WTC11 (cell line): Measurements from ENCODE around the gene TPM3. TPM values are rescaled to one million over a fixed set of nuclear protein-coding genes. Genes with fewer than 3 reads are reported as not detected.

ENCODE experiments used
- ATAC-seq: fragments of 200-7000 bp; cut with Tn5 transposase; 2 replicates; pipeline ENCODE4 v1.10.0; 2021; ENCODE audit warnings: mild to moderate bottlenecking, moderate library complexity
- CTCF ChIA-PET: fragments of 300-600 bp; sonication (Branson Sonifier 250); formaldehyde crosslinking; loops from one replicate; lab custom pipeline; 2021; ENCODE audit warnings: antibody characterized with exemption; lab: Charles Lee
- POLR2A ChIA-PET: fragments of 350-600 bp; sonication (Branson Sonifier 250); formaldehyde crosslinking; loops from one replicate; lab custom pipeline; 2021; ENCODE audit warnings: antibody characterized with exemption; lab: Charles Lee
- DNase-seq: peaks from one replicate; pipeline ENCODE4 v3.0.0; 2021; ENCODE audit warnings: low spot score
- H3K27ac Mint-ChIP-seq: 2 replicates; pipeline ENCODE4 v1.8.0; 2021; ENCODE audit warnings: mixed read lengths
- H3K27me3 Mint-ChIP-seq: 2 replicates; pipeline ENCODE4 v1.8.0; 2021; ENCODE audit warnings: low read depth, mild to moderate bottlenecking, moderate library complexity, mixed read lengths
- H3K36me3 Mint-ChIP-seq: 2 replicates; pipeline ENCODE4 v1.8.0; 2021; ENCODE audit warnings: mixed read lengths
- H3K4me1 Mint-ChIP-seq: 2 replicates; pipeline ENCODE4 v1.8.0; 2022; ENCODE audit warnings: mixed read lengths
- H3K4me3 Mint-ChIP-seq: 2 replicates; pipeline ENCODE4 v1.8.0; 2021; ENCODE audit warnings: mild to moderate bottlenecking, moderate library complexity, mixed read lengths
- H3K9me3 Mint-ChIP-seq: 2 replicates; pipeline ENCODE4 v1.8.0; 2021; ENCODE audit warnings: mixed read lengths
- ATF1 ChIP-seq: sonication (generic); formaldehyde crosslinking; IDR thresholded peaks from 2 replicates; pipeline ENCODE4 v1.8.1; 2023; ENCODE audit warnings: mild to moderate bottlenecking, moderate library complexity, missing genetic modification reagents
- CREM ChIP-seq: sonication (generic); formaldehyde crosslinking; IDR thresholded peaks from 2 replicates; pipeline ENCODE4 v1.8.1; 2022; ENCODE audit warnings: mild to moderate bottlenecking, missing genetic modification reagents, moderate library complexity
- FOXJ3 ChIP-seq: sonication (generic); formaldehyde crosslinking; IDR thresholded peaks from 2 replicates; pipeline ENCODE4 v1.9.0; 2021; ENCODE audit warnings: missing genetic modification reagents, mild to moderate bottlenecking, borderline replicate concordance
- FOXK1 ChIP-seq: sonication (generic); formaldehyde crosslinking; IDR thresholded peaks from 2 replicates; pipeline ENCODE4 v1.8.0; 2022; ENCODE audit warnings: mild to moderate bottlenecking, moderate library complexity, missing genetic modification reagents
- FOXP1 ChIP-seq: sonication (generic); formaldehyde crosslinking; IDR thresholded peaks from 2 replicates; pipeline ENCODE4 v1.8.0; 2022; ENCODE audit warnings: missing genetic modification reagents, mild to moderate bottlenecking, moderate library complexity, borderline replicate concordance
- GTF2I ChIP-seq: fragments of 250-450 bp; sonication (Bioruptor Pico); conservative IDR thresholded peaks from 2 replicates; pipeline ENCODE4 v1.4.0; 2021; ENCODE audit warnings: mild to moderate bottlenecking
- NR2C2 ChIP-seq: sonication (generic); formaldehyde crosslinking; IDR thresholded peaks from 2 replicates; pipeline ENCODE4 v1.8.0; 2022; ENCODE audit warnings: mild to moderate bottlenecking, missing genetic modification reagents
- OVOL2 ChIP-seq: fragments of 250-450 bp; sonication (Bioruptor Pico); IDR thresholded peaks from 2 replicates; pipeline ENCODE4 v1.9.0; 2021; ENCODE audit warnings: mild to moderate bottlenecking, borderline replicate concordance
- RELA ChIP-seq: sonication (generic); formaldehyde crosslinking; IDR thresholded peaks from 2 replicates; pipeline ENCODE4 v1.8.1; 2022; ENCODE audit warnings: missing genetic modification reagents, mild to moderate bottlenecking, borderline replicate concordance
- SOX15 ChIP-seq: fragments of 250-450 bp; sonication (Bioruptor Pico); IDR thresholded peaks from 2 replicates; pipeline ENCODE4 v1.9.0; 2021; ENCODE audit warnings: mild to moderate bottlenecking
- TEAD4 ChIP-seq: sonication (generic); formaldehyde crosslinking; IDR thresholded peaks from 2 replicates; pipeline ENCODE4 v1.8.0; 2022; ENCODE audit warnings: mild to moderate bottlenecking, missing genetic modification reagents
- total RNA-seq: library from RNA; stranded (reverse); gene quantifications from 3 replicates; pipeline ENCODE4 v1.2.3, GENCODE V29; 2021
- TF ChIP-seq, protein P1 (sequence below): sonication (generic); formaldehyde crosslinking; IDR thresholded peaks from 2 replicates; pipeline ENCODE4 v1.8.0; 2023; ENCODE audit warnings: mild to moderate bottlenecking, missing genetic modification reagents
- TF ChIP-seq, protein P2 (sequence below): sonication (generic); formaldehyde crosslinking; IDR thresholded peaks from 2 replicates; pipeline ENCODE4 v1.8.1; 2023; ENCODE audit warnings: mild to moderate bottlenecking, missing genetic modification reagents, borderline replicate concordance
- TF ChIP-seq, protein P3 (sequence below): fragments of 250-450 bp; sonication (Bioruptor Pico); IDR thresholded peaks from 2 replicates; pipeline ENCODE4 v1.8.0; 2021; ENCODE audit warnings: mild to moderate bottlenecking
- TF ChIP-seq, protein P4 (sequence below): sonication (generic); formaldehyde crosslinking; IDR thresholded peaks from 2 replicates; pipeline ENCODE4 v1.8.0; 2023; ENCODE audit warnings: missing genetic modification reagents, mild to moderate bottlenecking, borderline replicate concordance
- TF ChIP-seq, protein P5 (sequence below): sonication (generic); formaldehyde crosslinking; IDR thresholded peaks from 2 replicates; pipeline ENCODE4 v1.8.1; 2022; ENCODE audit warnings: mild to moderate bottlenecking, missing genetic modification reagents, moderate library complexity, borderline replicate concordance
- TF ChIP-seq, protein P6 (sequence below): fragments of 250-450 bp; sonication (Bioruptor Pico); IDR thresholded peaks from 2 replicates; pipeline ENCODE4 v1.9.0; 2021; ENCODE audit warnings: mild to moderate bottlenecking
- TF ChIP-seq, protein P7 (sequence below): sonication (generic); formaldehyde crosslinking; IDR thresholded peaks from 2 replicates; pipeline ENCODE4 v1.8.0; 2022; ENCODE audit warnings: mild to moderate bottlenecking, missing genetic modification reagents
- TF ChIP-seq, protein P8 (sequence below): fragments of 250-450 bp; sonication (Bioruptor Pico); conservative IDR thresholded peaks from 2 replicates; pipeline ENCODE4 v1.9.0; 2021; ENCODE audit warnings: mild to moderate bottlenecking

Gene TPM3
- total RNA-seq, 1 experiment from 2014 or later: 614 TPM

DNA sequence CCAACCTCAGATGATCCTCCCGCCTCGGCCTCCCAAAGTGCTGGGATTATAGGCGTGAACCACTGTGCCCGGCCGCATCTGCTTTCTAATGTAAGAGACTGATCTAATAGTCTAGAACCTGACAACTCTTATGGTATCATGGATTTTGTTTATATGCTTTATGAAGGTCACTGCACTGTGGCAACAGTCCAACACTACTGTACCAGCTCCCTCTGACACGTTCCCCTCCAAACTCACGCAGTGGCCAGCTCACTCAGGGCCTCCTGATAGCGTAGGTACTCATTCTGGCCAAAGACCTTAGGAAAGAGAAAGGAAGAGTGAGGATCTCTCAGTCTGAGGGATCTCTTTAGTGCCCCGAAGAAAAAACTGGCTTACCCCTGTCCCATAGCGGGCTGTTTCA, 20.2 kb upstream of the TPM3 start:
- no peak overlapping the region for H3K27ac Mint-ChIP-seq
- no peaks in the 10 kb centered on the region for H3K27me3 Mint-ChIP-seq
- no peak for TF ChIP-seq OVOL2
- TF ChIP-seq, protein P1, sequence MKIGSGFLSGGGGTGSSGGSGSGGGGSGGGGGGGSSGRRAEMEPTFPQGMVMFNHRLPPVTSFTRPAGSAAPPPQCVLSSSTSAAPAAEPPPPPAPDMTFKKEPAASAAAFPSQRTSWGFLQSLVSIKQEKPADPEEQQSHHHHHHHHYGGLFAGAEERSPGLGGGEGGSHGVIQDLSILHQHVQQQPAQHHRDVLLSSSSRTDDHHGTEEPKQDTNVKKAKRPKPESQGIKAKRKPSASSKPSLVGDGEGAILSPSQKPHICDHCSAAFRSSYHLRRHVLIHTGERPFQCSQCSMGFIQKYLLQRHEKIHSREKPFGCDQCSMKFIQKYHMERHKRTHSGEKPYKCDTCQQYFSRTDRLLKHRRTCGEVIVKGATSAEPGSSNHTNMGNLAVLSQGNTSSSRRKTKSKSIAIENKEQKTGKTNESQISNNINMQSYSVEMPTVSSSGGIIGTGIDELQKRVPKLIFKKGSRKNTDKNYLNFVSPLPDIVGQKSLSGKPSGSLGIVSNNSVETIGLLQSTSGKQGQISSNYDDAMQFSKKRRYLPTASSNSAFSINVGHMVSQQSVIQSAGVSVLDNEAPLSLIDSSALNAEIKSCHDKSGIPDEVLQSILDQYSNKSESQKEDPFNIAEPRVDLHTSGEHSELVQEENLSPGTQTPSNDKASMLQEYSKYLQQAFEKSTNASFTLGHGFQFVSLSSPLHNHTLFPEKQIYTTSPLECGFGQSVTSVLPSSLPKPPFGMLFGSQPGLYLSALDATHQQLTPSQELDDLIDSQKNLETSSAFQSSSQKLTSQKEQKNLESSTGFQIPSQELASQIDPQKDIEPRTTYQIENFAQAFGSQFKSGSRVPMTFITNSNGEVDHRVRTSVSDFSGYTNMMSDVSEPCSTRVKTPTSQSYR: no peak
- no peak for TF ChIP-seq ATF1 (CRISPR knock-in tag)
- no peak for TF ChIP-seq FOXP1
- TF ChIP-seq, protein P2, sequence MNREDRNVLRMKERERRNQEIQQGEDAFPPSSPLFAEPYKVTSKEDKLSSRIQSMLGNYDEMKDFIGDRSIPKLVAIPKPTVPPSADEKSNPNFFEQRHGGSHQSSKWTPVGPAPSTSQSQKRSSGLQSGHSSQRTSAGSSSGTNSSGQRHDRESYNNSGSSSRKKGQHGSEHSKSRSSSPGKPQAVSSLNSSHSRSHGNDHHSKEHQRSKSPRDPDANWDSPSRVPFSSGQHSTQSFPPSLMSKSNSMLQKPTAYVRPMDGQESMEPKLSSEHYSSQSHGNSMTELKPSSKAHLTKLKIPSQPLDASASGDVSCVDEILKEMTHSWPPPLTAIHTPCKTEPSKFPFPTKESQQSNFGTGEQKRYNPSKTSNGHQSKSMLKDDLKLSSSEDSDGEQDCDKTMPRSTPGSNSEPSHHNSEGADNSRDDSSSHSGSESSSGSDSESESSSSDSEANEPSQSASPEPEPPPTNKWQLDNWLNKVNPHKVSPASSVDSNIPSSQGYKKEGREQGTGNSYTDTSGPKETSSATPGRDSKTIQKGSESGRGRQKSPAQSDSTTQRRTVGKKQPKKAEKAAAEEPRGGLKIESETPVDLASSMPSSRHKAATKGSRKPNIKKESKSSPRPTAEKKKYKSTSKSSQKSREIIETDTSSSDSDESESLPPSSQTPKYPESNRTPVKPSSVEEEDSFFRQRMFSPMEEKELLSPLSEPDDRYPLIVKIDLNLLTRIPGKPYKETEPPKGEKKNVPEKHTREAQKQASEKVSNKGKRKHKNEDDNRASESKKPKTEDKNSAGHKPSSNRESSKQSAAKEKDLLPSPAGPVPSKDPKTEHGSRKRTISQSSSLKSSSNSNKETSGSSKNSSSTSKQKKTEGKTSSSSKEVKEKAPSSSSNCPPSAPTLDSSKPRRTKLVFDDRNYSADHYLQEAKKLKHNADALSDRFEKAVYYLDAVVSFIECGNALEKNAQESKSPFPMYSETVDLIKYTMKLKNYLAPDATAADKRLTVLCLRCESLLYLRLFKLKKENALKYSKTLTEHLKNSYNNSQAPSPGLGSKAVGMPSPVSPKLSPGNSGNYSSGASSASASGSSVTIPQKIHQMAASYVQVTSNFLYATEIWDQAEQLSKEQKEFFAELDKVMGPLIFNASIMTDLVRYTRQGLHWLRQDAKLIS (CRISPR knock-in tag): no peak
- TF ChIP-seq SOX15 (CRISPR knock-in tag): no peak
- TF ChIP-seq, protein P3, sequence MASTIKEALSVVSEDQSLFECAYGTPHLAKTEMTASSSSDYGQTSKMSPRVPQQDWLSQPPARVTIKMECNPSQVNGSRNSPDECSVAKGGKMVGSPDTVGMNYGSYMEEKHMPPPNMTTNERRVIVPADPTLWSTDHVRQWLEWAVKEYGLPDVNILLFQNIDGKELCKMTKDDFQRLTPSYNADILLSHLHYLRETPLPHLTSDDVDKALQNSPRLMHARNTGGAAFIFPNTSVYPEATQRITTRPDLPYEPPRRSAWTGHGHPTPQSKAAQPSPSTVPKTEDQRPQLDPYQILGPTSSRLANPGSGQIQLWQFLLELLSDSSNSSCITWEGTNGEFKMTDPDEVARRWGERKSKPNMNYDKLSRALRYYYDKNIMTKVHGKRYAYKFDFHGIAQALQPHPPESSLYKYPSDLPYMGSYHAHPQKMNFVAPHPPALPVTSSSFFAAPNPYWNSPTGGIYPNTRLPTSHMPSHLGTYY (CRISPR knock-in tag): no peak
- TF ChIP-seq CREM (CRISPR knock-in tag): no peak
- no peak for TF ChIP-seq TEAD4
- TF ChIP-seq, protein P4, sequence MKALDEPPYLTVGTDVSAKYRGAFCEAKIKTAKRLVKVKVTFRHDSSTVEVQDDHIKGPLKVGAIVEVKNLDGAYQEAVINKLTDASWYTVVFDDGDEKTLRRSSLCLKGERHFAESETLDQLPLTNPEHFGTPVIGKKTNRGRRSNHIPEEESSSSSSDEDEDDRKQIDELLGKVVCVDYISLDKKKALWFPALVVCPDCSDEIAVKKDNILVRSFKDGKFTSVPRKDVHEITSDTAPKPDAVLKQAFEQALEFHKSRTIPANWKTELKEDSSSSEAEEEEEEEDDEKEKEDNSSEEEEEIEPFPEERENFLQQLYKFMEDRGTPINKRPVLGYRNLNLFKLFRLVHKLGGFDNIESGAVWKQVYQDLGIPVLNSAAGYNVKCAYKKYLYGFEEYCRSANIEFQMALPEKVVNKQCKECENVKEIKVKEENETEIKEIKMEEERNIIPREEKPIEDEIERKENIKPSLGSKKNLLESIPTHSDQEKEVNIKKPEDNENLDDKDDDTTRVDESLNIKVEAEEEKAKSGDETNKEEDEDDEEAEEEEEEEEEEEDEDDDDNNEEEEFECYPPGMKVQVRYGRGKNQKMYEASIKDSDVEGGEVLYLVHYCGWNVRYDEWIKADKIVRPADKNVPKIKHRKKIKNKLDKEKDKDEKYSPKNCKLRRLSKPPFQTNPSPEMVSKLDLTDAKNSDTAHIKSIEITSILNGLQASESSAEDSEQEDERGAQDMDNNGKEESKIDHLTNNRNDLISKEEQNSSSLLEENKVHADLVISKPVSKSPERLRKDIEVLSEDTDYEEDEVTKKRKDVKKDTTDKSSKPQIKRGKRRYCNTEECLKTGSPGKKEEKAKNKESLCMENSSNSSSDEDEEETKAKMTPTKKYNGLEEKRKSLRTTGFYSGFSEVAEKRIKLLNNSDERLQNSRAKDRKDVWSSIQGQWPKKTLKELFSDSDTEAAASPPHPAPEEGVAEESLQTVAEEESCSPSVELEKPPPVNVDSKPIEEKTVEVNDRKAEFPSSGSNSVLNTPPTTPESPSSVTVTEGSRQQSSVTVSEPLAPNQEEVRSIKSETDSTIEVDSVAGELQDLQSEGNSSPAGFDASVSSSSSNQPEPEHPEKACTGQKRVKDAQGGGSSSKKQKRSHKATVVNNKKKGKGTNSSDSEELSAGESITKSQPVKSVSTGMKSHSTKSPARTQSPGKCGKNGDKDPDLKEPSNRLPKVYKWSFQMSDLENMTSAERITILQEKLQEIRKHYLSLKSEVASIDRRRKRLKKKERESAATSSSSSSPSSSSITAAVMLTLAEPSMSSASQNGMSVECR (CRISPR knock-in tag): no peak
- no peak for TF ChIP-seq RELA (CRISPR knock-in tag)
- TF ChIP-seq FOXK1 (CRISPR knock-in tag): no peak
- TF ChIP-seq, protein P5, sequence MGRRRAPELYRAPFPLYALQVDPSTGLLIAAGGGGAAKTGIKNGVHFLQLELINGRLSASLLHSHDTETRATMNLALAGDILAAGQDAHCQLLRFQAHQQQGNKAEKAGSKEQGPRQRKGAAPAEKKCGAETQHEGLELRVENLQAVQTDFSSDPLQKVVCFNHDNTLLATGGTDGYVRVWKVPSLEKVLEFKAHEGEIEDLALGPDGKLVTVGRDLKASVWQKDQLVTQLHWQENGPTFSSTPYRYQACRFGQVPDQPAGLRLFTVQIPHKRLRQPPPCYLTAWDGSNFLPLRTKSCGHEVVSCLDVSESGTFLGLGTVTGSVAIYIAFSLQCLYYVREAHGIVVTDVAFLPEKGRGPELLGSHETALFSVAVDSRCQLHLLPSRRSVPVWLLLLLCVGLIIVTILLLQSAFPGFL (CRISPR knock-in tag): no peak
- TF ChIP-seq GTF2I (CRISPR knock-in tag): no peak
- TF ChIP-seq, protein P6, sequence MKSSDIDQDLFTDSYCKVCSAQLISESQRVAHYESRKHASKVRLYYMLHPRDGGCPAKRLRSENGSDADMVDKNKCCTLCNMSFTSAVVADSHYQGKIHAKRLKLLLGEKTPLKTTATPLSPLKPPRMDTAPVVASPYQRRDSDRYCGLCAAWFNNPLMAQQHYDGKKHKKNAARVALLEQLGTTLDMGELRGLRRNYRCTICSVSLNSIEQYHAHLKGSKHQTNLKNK: no peak
- TF ChIP-seq FOXJ3 (CRISPR knock-in tag): no peak
- TF ChIP-seq, protein P7, sequence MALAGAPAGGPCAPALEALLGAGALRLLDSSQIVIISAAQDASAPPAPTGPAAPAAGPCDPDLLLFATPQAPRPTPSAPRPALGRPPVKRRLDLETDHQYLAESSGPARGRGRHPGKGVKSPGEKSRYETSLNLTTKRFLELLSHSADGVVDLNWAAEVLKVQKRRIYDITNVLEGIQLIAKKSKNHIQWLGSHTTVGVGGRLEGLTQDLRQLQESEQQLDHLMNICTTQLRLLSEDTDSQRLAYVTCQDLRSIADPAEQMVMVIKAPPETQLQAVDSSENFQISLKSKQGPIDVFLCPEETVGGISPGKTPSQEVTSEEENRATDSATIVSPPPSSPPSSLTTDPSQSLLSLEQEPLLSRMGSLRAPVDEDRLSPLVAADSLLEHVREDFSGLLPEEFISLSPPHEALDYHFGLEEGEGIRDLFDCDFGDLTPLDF: no peak
- TF ChIP-seq NR2C2 (CRISPR knock-in tag): no peak
- TF ChIP-seq, protein P8, sequence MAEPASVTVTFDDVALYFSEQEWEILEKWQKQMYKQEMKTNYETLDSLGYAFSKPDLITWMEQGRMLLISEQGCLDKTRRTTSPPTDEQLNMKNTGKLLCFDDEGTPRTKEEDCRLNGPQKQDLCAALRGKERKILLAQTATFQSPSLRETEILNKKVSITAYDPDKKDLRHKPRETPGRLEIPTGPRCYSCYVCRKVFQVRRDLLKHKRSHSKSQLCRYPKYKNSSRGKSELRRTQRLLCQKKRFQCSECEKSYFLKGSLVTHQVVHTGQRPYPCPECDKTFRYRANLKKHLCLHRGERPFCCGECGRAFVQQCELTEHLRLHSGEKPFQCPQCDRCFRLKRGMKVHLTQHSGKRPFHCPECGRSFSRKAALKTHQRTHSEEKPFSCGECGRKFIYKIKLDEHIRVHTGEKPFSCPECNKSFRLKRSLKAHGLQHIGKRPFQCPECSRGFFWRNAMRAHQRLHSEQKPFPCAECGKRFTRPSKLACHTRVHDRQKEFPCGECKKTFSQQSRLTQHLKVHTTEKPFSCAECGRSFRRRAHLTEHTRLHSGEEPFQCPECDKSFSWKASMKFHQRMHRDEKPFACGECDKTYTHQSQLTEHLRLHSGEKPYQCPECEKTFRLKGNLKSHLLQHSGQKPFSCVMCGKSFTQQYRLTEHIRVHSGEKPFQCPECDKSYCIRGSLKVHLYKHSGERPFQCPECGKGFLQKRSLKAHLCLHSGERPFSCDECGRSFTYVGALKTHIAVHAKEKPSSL (CRISPR knock-in tag): no peak
- peaks cover 62% of the 10 kb centered on the region for H3K36me3 Mint-ChIP-seq
- ATAC-seq (no peak), DNase-seq (no peak)
- CTCF ChIA-PET: interaction anchor here (2.7 kb wide), 1 partner anchor 12 kb away, joined by 7 read pairs; no protein-coding TSS in a partner anchor
- H3K4me1 Mint-ChIP-seq: no peaks in the 10 kb centered on the region
- H3K4me3 Mint-ChIP-seq: no peak overlapping the region
- POLR2A ChIA-PET: no interaction called here
- H3K9me3 Mint-ChIP-seq: no peaks in the 10 kb centered on the region
